Nephron (organoid): ENCODE measurements around the gene MRFAP1L1.

Experiments
- H3K27ac Mint-ChIP-seq, 3 experiments: 2 replicates each; pipeline ENCODE4 v1.8.0; 2020; ENCODE audit warnings: mixed read lengths in 3 of 3, mild to moderate bottlenecking in 2 of 3, moderate library complexity in 1 of 3
- H3K27me3 Mint-ChIP-seq: 2 replicates; pipeline ENCODE4 v1.8.0; 2021; ENCODE audit warnings: low read depth, mild to moderate bottlenecking, moderate library complexity, mixed read lengths
- H3K36me3 Mint-ChIP-seq: 2 replicates; pipeline ENCODE4 v1.8.0; 2020; ENCODE audit warnings: low read depth, mixed read lengths
- H3K4me1 Mint-ChIP-seq: 2 replicates; pipeline ENCODE4 v1.8.0; 2020; ENCODE audit warnings: mixed read lengths
- H3K4me3 Mint-ChIP-seq, 3 experiments: 2 replicates each; pipeline ENCODE4 v1.8.0; 2020; ENCODE audit warnings: mild to moderate bottlenecking in 3 of 3, mixed read lengths in 3 of 3, moderate library complexity in 2 of 3
- H3K9me3 Mint-ChIP-seq: 2 replicates; pipeline ENCODE4 v1.8.0; 2020; ENCODE audit warnings: mixed read lengths
- TF ChIP-seq, protein P1 (sequence below), 3 experiments: fragments of 200-600 bp; sonication (generic); IDR thresholded peaks; one replicate each; pipeline ENCODE4 v1.5.0; 2021; ENCODE audit warnings: antibody characterized with exemption in 3 of 3; ENCODE audit not compliant: unreplicated experiment in 3 of 3

Gene MRFAP1L1

DNA sequence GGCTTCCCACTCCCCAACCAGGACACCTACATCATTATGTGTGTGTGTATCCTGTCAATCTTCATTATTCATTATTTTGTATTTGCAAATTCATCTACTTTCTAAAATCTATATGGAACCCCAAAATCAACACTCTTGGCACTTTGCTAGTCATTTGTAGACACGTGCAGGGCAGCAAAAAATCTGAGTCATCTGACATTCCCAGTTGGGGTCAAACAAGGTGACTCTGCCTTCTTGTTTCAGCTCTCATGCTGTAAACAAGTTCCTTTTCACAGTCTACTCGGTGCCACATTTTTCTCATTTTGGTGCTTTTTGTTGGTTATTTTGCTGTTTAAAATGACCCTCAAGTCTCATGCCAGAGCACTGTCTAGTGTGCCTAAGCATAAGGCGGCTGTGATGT, 5.9 kb downstream of the MRFAP1L1 start:
- H3K9me3 Mint-ChIP-seq = peaks cover 41% of the 10 kb centered on the region
- H3K27ac Mint-ChIP-seq = no peak overlapping the region
- H3K4me3 Mint-ChIP-seq = no peak overlapping the region
- H3K4me1 Mint-ChIP-seq = peaks cover 16% of the 10 kb centered on the region
- TF ChIP-seq, protein P1, sequence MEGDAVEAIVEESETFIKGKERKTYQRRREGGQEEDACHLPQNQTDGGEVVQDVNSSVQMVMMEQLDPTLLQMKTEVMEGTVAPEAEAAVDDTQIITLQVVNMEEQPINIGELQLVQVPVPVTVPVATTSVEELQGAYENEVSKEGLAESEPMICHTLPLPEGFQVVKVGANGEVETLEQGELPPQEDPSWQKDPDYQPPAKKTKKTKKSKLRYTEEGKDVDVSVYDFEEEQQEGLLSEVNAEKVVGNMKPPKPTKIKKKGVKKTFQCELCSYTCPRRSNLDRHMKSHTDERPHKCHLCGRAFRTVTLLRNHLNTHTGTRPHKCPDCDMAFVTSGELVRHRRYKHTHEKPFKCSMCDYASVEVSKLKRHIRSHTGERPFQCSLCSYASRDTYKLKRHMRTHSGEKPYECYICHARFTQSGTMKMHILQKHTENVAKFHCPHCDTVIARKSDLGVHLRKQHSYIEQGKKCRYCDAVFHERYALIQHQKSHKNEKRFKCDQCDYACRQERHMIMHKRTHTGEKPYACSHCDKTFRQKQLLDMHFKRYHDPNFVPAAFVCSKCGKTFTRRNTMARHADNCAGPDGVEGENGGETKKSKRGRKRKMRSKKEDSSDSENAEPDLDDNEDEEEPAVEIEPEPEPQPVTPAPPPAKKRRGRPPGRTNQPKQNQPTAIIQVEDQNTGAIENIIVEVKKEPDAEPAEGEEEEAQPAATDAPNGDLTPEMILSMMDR (IDR thresholded peaks at IDR 0.05; ENCODE audit: unreplicated experiment in 3 of 3) = no peak
- no peaks in the 10 kb centered on the region for H3K27me3 Mint-ChIP-seq
- H3K36me3 Mint-ChIP-seq = peaks cover 93% of the 10 kb centered on the region

GRCh38 chr4:6702761-6703160, 6.9 kb downstream of the MRFAP1L1 start:
- Mint-ChIP-seq H3K4me3 (no peak overlapping the region), H3K27ac (no peak overlapping the region), H3K4me1 (peaks cover 6% of the 10 kb centered on the region), H3K36me3 (peaks cover 88% of the 10 kb centered on the region), H3K9me3 (peaks cover 36% of the 10 kb centered on the region), H3K27me3 (no peaks in the 10 kb centered on the region)
- TF ChIP-seq, protein P1 (IDR thresholded peaks at IDR 0.05; ENCODE audit: unreplicated experiment in 3 of 3) = no peak

- Mint-ChIP-seq H3K4me1 (peaks cover 3% of the 10 kb centered on the region), H3K36me3 (peaks cover 75% of the 10 kb centered on the region)
Measured at GRCh38 chr4:6701371-6701770, 8.3 kb downstream of the MRFAP1L1 start.

DNA sequence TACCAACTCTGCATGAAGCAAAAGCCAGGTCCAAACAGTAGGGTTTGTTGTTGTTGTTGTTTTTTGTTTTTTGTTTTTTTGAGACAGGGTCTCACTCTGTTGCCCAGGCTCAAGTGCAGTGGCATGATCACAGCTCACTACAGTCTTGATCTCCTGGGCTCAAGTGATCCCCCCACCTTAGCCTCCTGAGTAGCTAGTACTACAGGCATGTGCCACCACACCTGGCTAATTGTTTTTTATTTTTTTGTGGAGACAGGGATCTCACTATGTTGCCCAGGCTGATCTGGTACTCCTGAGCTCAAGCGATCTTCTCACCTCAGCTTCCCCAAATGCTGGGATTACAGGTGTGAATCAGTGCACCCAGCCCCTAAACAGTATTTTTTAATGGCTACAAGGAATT, 9.8 kb downstream of the MRFAP1L1 start:
- Mint-ChIP-seq H3K4me1 (peaks cover 6% of the 10 kb centered on the region), H3K36me3 (peaks cover 60% of the 10 kb centered on the region), H3K9me3 (peaks cover 20% of the 10 kb centered on the region), H3K27ac (no peak overlapping the region), H3K27me3 (no peaks in the 10 kb centered on the region), H3K4me3 (no peak overlapping the region)
- TF ChIP-seq, protein P1 (IDR thresholded peaks at IDR 0.05; ENCODE audit: unreplicated experiment in 3 of 3) = no peak

More at GRCh38 chr4:6701371-6701770, 8.3 kb downstream of the MRFAP1L1 start:
- H3K27ac Mint-ChIP-seq = no peak overlapping the region
- no peak overlapping the region for H3K4me3 Mint-ChIP-seq
- TF ChIP-seq, protein P1 (IDR thresholded peaks at IDR 0.05; ENCODE audit: unreplicated experiment in 3 of 3) = no peak
- H3K9me3 Mint-ChIP-seq = peaks cover 29% of the 10 kb centered on the region
- no peaks in the 10 kb centered on the region for H3K27me3 Mint-ChIP-seq

- Mint-ChIP-seq H3K9me3 (peaks cover 15% of the 10 kb centered on the region), H3K4me1 (peaks cover 6% of the 10 kb centered on the region), H3K36me3 (peaks cover 55% of the 10 kb centered on the region), H3K27me3 (no peaks in the 10 kb centered on the region), H3K4me3 (no peak overlapping the region), H3K27ac (no peak overlapping the region)
- TF ChIP-seq, protein P1 (IDR thresholded peaks at IDR 0.05; ENCODE audit: unreplicated experiment in 3 of 3) = no peak
Measured at GRCh38 chr4:6699388-6699787, 10.3 kb downstream of the MRFAP1L1 start.

- TF ChIP-seq, protein P1 (IDR thresholded peaks at IDR 0.05; ENCODE audit: unreplicated experiment in 3 of 3) = no peak
- Mint-ChIP-seq H3K36me3 (peaks cover 32% of the 10 kb centered on the region), H3K27ac (no peak overlapping the region), H3K9me3 (no peaks in the 10 kb centered on the region), H3K27me3 (no peaks in the 10 kb centered on the region), H3K4me3 (no peak overlapping the region), H3K4me1 (peaks cover 24% of the 10 kb centered on the region)
Measured at GRCh38 chr4:6697131-6697530, 12.5 kb downstream of the MRFAP1L1 start.
